Measurements from ENCODE around the gene C2orf92.

The C2orf92 gene

DNA sequence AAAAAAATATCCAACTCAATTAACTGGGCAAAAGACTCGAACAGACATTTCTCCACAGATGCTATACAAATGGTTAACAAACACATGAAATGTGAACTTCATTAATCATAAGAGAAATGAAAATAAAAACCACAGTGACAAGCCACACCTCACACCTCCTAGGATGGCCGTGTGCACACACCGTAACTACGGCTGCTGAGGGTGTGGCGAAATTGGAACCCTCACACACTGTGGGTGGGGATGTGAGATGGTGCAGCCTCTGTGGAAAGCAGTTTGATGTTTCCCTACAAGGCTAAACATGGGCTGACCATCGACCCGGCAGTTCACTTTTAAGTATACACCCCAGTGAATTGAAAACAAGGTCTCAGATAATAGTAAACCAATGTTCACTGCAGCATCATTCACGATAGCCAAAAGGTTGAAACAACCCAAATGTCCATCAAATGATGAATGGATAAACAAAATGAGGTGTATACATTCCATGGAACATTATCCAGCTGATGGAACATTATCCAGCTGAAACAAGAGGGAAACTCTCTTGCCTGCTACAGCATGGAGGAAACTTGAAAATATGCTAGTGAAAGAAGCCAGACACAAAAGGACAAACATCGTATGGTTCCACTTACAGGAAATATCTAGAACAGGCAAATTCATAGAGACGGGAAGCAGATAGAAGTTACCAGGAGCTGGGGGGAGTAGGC is 76.1 kb downstream of the C2orf92 start:
- TF ChIP-seq GATA2 (IDR thresholded peaks at IDR 0.05; ENCODE audit: low read depth, low read length) (no peak), GATA3 (IDR thresholded peaks at IDR 0.05; ENCODE audit: low read depth, low read length) (no peak)

DNA sequence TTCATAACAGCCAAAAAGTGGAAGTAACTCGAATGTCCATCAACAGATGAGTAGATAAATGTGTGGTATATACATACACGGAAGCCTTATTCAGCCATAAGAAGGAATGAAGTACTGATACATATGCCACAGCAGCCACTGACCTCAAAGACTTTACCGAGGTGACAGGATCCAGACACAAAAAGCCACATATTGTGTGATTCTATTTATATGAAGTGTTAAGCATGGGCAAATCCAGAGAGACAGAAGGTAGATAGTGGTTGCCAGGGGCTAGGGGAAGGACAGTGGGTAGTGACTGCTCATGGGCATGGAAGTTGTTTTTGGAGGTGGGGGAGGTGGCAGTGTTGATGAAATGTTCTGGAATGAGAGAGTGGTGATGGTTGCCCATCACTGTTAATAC is 77.8 kb downstream of the C2orf92 start:
- TF ChIP-seq GATA3 (IDR thresholded peaks at IDR 0.05; ENCODE audit: low read depth, low read length) (no peak), GATA2 (IDR thresholded peaks at IDR 0.05; ENCODE audit: low read depth, low read length) (no peak)

DNA sequence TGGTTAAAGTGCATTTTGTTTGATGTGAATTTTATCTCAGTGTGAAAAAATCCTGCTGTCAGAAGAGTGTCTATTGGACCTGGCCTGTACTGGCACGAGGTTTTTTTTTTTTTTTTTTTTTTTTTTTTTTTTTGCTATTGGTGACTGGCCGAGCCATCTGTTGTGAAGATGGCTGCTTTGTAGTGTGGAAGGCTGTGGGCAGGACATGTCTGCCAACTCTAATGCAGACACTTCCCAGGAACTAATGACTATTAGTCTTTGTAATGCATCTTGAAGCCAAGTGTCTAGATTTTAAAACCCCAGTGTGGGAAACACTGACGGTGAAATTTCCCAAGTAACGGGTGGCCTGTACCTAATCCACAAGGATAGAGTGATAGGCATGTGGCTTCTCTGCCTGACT is 78.2 kb downstream of the C2orf92 start:
- no peak for TF ChIP-seq GATA3 (IDR thresholded peaks at IDR 0.05; ENCODE audit: low read depth, low read length)
- no peak for TF ChIP-seq GATA2 (IDR thresholded peaks at IDR 0.05; ENCODE audit: low read depth, low read length)

DNA sequence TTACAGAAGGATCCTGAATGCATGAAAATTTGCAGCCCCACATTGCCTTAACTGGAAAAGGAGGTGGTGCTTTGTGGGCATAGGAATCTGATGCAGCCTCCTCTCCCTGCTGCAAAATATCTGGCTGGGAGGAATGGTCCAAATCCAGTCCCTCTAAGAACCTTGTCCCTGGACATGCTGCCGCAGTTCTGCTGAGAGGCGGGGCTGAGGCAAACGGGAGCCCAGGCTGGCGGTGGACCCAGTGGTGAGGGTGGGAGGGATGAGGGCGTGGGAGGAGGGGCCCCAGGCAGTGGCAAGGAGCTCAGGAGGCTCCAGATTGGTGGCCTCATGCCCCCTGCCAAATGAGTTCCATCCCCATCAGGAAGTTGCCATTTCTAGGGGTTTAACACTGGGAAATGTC is 80.1 kb downstream of the C2orf92 start:
- no peak for TF ChIP-seq GATA3 (IDR thresholded peaks at IDR 0.05; ENCODE audit: low read depth, low read length)
- no peak for TF ChIP-seq GATA2 (IDR thresholded peaks at IDR 0.05; ENCODE audit: low read depth, low read length)

DNA sequence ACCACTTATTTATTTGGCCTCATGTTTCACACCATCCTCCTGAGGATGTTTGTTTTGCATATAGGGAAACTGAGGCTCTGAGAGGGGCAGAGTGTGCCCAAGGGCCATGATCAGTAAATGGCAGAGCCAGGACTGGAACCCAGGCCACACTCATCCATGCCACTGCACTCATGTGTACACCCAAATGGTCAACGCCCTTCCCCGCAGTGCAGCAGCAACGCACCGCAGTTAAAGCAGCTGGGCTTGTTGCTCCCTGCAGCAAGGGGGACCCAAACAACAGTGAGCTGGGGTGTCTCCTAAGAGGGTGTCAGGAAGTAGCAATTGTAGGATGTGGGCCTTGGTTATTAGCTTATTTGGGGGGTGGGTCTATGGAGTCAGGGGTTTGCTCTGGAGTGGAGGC is 80.5 kb downstream of the C2orf92 start:
- no peak for TF ChIP-seq GATA3 (IDR thresholded peaks at IDR 0.05; ENCODE audit: low read depth, low read length)
- no peak for TF ChIP-seq GATA2 (IDR thresholded peaks at IDR 0.05; ENCODE audit: low read depth, low read length)

DNA sequence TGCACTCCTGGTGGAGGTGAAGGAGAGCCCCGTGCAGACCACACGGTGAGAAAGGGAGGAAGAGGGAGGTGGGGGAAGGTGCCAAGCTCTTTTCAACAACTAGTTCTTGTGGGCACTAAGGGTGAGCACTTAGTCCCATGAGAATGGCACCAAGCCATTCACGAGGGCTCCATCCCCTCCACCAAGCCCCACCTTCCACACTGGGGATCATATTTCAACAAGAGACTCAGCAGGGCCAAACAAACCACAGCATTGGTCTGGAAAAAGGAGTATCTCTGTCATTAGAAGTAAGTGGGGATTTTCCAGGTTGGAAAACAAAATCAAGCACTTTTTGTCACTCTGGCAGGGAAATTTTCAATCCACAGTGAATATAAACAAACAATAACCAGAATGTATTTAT is 82.2 kb downstream of the C2orf92 start:
- TF ChIP-seq GATA3 (IDR thresholded peaks at IDR 0.05; ENCODE audit: low read depth, low read length), result no peak
- no peak for TF ChIP-seq GATA2 (IDR thresholded peaks at IDR 0.05; ENCODE audit: low read depth, low read length)
